Endothelial cell of umbilical vein (primary cell): ENCODE measurements around the gene IFNA2. TPM values are rescaled to one million over a fixed set of nuclear protein-coding genes. Genes with fewer than 3 reads are reported as not detected.

Experiments
- BruUV-seq: library from RNA; stranded (reverse); fragments of 400-500 nt; replicated peaks from 2 replicates; lab custom pipeline; 2021; lab: Mats Ljungman, UMichigan
- CTCF ChIA-PET: fragments of 300-600, 350-600 bp; sonication (Branson Sonifier 250); formaldehyde crosslinking; loops from one replicate; lab custom pipeline; 2021; ENCODE audit warnings: antibody characterized with exemption, inconsistent platforms; lab: Charles Lee
- POLR2A ChIA-PET: fragments of 300-600, 350-600 bp; sonication (Branson Sonifier 250); formaldehyde crosslinking; loops from one replicate; lab custom pipeline; 2021; ENCODE audit warnings: antibody characterized with exemption, inconsistent platforms; lab: Charles Lee
- DNase-seq: peaks from one replicate; pipeline ENCODE4 v3.0.0-alpha.2; 2011; ENCODE audit warnings: low read depth, low spot score
- FAIRE-seq: peaks from 2 replicates; lab custom pipeline; 2011; peaks lifted over from hg19 to GRCh38; lab: Jason Lieb, UNC
- H2AFZ ChIP-seq: 2 replicates; pipeline ENCODE4 v1.6.0; 2012; ENCODE audit warnings: low read depth, low read length, control low read depth, inconsistent platforms
- H3K27ac ChIP-seq: 2 replicates; pipeline ENCODE4 v1.5.1; 2011; ENCODE audit warnings: low read depth, mild to moderate bottlenecking, control low read depth, low read length, moderate library complexity; ENCODE audit not compliant: insufficient read depth
- H3K27me3 ChIP-seq, 2 experiments: 2 replicates each; pipeline versions ENCODE4 v1.6.0 to v1.6.1; 2011; ENCODE audit warnings: low read length in 2 of 2, mixed read lengths in 1 of 2; ENCODE audit not compliant: control insufficient read depth in 2 of 2, insufficient read depth in 2 of 2
- H3K36me3 ChIP-seq, 2 experiments: 2 replicates in 1 of 2; 3 replicates in 1 of 2; pipeline ENCODE4 v1.5.1; 2011; ENCODE audit warnings: low read length in 2 of 2, mild to moderate bottlenecking in 1 of 2, moderate library complexity in 1 of 2; ENCODE audit not compliant: control insufficient read depth in 2 of 2, insufficient read depth in 2 of 2; ENCODE audit errors: extremely low read depth in 1 of 2
- H3K4me1 ChIP-seq: 3 replicates; pipeline ENCODE4 v1.5.1; 2011; ENCODE audit warnings: mild to moderate bottlenecking, low read length; ENCODE audit not compliant: control insufficient read depth, insufficient read depth; ENCODE audit errors: extremely low read depth
- H3K4me2 ChIP-seq: 2 replicates; pipeline ENCODE4 v1.6.1; 2011; ENCODE audit warnings: low read length, control low read depth, mixed read lengths; ENCODE audit not compliant: insufficient read depth
- H3K4me3 ChIP-seq, 3 experiments: fragments of 200-600 bp in 1 of 3; sonication (generic), shearing (Covaris generic) in 1 of 3; replicated peaks in 1 of 3; 2 replicates each; pipeline ENCODE4 v1.5.1; 2011 to 2016; ENCODE audit warnings: control low read depth in 3 of 3, low read length in 3 of 3, mild to moderate bottlenecking in 2 of 3, inconsistent platforms in 1 of 3, low read depth in 1 of 3, moderate library complexity in 1 of 3; ENCODE audit not compliant: insufficient read depth in 1 of 3
- H3K79me2 ChIP-seq: 2 replicates; pipeline ENCODE4 v1.6.0; 2012; ENCODE audit warnings: low read length, inconsistent platforms; ENCODE audit not compliant: control insufficient read depth, insufficient read depth
- H3K9ac ChIP-seq: replicated peaks from 2 replicates; pipeline ENCODE3; 2011; ENCODE audit warnings: low read length, control low read depth; ENCODE audit not compliant: insufficient read depth; ENCODE audit errors: extremely low read depth
- H3K9me1 ChIP-seq: replicated peaks from 3 replicates; pipeline ENCODE4 v1.6.0; 2011; ENCODE audit warnings: mild to moderate bottlenecking, low read length; ENCODE audit not compliant: control insufficient read depth, insufficient read depth; ENCODE audit errors: extremely low read depth
- H3K9me3 ChIP-seq: replicated peaks from 2 replicates; pipeline ENCODE4 v1.5.1; 2012; ENCODE audit warnings: low read length, inconsistent platforms; ENCODE audit not compliant: control insufficient read depth, insufficient read depth
- H4K20me1 ChIP-seq: replicated peaks from 2 replicates; pipeline ENCODE3; 2011; ENCODE audit warnings: mild to moderate bottlenecking, low read length; ENCODE audit not compliant: control insufficient read depth, insufficient read depth; ENCODE audit errors: extremely low read depth
- EZH2 ChIP-seq: IDR thresholded peaks from 2 replicates; pipeline ENCODE4 v1.6.1; 2012; ENCODE audit warnings: borderline replicate concordance, low read depth, mild to moderate bottlenecking, moderate library complexity, low read length, inconsistent platforms; ENCODE audit not compliant: severe bottlenecking
- FOS ChIP-seq: IDR thresholded peaks from 2 replicates; pipeline ENCODE4 v1.6.1; 2011; ENCODE audit warnings: mild to moderate bottlenecking, low read length, moderate library complexity, borderline replicate concordance; ENCODE audit not compliant: insufficient read depth
- GATA2 ChIP-seq: IDR thresholded peaks from 2 replicates; pipeline ENCODE4 v1.7.0; 2011; ENCODE audit warnings: low read depth, mild to moderate bottlenecking, moderate library complexity, mixed read lengths, low read length; ENCODE audit not compliant: insufficient read length, insufficient read depth
- JUN ChIP-seq: IDR thresholded peaks from 2 replicates; pipeline ENCODE4 v1.6.1; 2011; ENCODE audit warnings: borderline replicate concordance, low read depth; ENCODE audit not compliant: insufficient read length, insufficient read depth
- POLR2A ChIP-seq: IDR thresholded peaks from 2 replicates; pipeline ENCODE4 v1.6.1; 2012; ENCODE audit warnings: low read depth, mild to moderate bottlenecking, control low read depth, low read length
- POLR2AphosphoS5 ChIP-seq: IDR thresholded peaks from 2 replicates; pipeline ENCODE4 v1.6.1; 2012; ENCODE audit warnings: low read depth, mild to moderate bottlenecking, control low read depth, low read length, moderate library complexity; ENCODE audit not compliant: insufficient read depth
- dilution Hi-C: fragments of 300-500 bp; cut with MboI; formaldehyde crosslinking; loops from one replicate; pipeline ENCODE4 v1.15.0; 2019; ENCODE audit warnings: low sequenced_read_pairs; ENCODE audit not compliant: extremely low pct_ligation_motif_present
- intact Hi-C: fragments of 100-400 bp; cut with micrococcal nuclease; formaldehyde crosslinking; loops from one replicate; pipeline ENCODE4 v1.10.0; 2022
- polyA plus RNA-seq, 4 experiments: library from polyadenylated mRNA; depleted of rRNA in 3 of 4; stranded (reverse) in 3 of 4; unstranded in 1 of 4; fragments of >200 nt; gene quantifications; 2 replicates each; pipeline versions ENCODE4 v1.2.1 to v1.2.3, GENCODE V29; 2011 to 2012; ENCODE audit warnings: missing spikeins in 1 of 4
- total RNA-seq: library from RNA; stranded (reverse); gene quantifications from 2 replicates; pipeline ENCODE4 v1.2.3, GENCODE V29; 2021
- TF ChIP-seq, protein P1 (sequence below), 2 donors: IDR thresholded peaks; 1 replicate in 1 of 2; 2 replicates in 1 of 2; pipeline ENCODE4 v1.5.1; 2011; ENCODE audit warnings: low read length in 2 of 2, mild to moderate bottlenecking in 2 of 2, moderate library complexity in 2 of 2, control low read depth in 1 of 2, inconsistent platforms in 1 of 2, low read depth in 1 of 2; ENCODE audit not compliant: insufficient read depth in 1 of 2; ENCODE audit errors: extremely low read depth in 1 of 2
- TF ChIP-seq, protein P2 (sequence below): IDR thresholded peaks from 2 replicates; pipeline ENCODE4 v1.6.1; 2011; ENCODE audit not compliant: insufficient read depth, insufficient read length

Gene IFNA2
- total and polyA plus RNA-seq, 2 donors (not counting 3 experiments of a cell fraction or from before 2014, with no cell fraction given), result not detected

- dilution Hi-C loops, result no loop called here
Measured at GRCh38 chr9:21413151-21413550, 28.0 kb upstream of the IFNA2 start.

DNA sequence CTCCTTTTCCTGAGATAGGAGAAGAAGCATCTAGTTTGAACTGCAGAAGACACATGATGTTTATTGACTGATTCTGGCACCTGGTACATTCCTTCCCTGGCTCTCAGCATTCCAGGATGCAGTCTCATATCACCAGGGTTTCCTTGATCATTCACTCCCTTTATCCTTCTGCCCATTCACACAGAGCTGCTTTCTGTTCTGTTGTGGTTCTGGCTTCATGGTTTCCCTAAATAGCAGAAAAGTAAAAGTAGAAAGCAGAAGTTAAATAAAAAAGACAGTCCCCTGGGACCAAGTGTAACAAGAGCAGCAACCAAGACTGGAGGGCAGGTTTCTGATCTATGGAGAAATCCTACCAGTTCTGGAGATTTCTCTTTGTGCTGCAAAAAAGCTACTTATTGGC is 26.9 kb upstream of the IFNA2 start:
- BruUV-seq, result no TSS peak
- ChIA-PET POLR2A (no interaction called here), CTCF (interaction anchor here (1.2 to 1.7 kb wide), 3 partner anchors 16 to 86 kb away, joined by 3 to 7 read pairs (median 5); no protein-coding TSS in a partner anchor)
- Histone ChIP-seq H3K4me1 (no peaks in the 10 kb centered on the region), H3K9me3 (no peaks in the 10 kb centered on the region), H3K27ac (no peak overlapping the region), H3K9ac (no peak overlapping the region), H3K9me1 (no peaks in the 10 kb centered on the region), H3K4me3 (no peak overlapping the region), H3K79me2 (no peaks in the 10 kb centered on the region), H3K4me2 (no peak overlapping the region), H4K20me1 (no peaks in the 10 kb centered on the region), H3K27me3 (peaks cover 21 to 51% of the 10 kb centered on the region in 2 experiments), H3K36me3 (no peaks in the 10 kb centered on the region), H2AFZ (no peak overlapping the region)
- FAIRE-seq (no peak), DNase-seq (no peak)
- dilution Hi-C loops (no loop called here), intact Hi-C loops (no loop called here)
- TF ChIP-seq POLR2AphosphoS5, result no peak
- TF ChIP-seq, protein P1, sequence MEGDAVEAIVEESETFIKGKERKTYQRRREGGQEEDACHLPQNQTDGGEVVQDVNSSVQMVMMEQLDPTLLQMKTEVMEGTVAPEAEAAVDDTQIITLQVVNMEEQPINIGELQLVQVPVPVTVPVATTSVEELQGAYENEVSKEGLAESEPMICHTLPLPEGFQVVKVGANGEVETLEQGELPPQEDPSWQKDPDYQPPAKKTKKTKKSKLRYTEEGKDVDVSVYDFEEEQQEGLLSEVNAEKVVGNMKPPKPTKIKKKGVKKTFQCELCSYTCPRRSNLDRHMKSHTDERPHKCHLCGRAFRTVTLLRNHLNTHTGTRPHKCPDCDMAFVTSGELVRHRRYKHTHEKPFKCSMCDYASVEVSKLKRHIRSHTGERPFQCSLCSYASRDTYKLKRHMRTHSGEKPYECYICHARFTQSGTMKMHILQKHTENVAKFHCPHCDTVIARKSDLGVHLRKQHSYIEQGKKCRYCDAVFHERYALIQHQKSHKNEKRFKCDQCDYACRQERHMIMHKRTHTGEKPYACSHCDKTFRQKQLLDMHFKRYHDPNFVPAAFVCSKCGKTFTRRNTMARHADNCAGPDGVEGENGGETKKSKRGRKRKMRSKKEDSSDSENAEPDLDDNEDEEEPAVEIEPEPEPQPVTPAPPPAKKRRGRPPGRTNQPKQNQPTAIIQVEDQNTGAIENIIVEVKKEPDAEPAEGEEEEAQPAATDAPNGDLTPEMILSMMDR (IDR thresholded peaks at IDR 0.05; ENCODE audit: extremely low read depth in 1 of 2, insufficient read depth in 1 of 2, low read depth in 1 of 2, low read length in 2 of 2), result no peak
- TF ChIP-seq FOS, result no peak
- TF ChIP-seq, protein P2, sequence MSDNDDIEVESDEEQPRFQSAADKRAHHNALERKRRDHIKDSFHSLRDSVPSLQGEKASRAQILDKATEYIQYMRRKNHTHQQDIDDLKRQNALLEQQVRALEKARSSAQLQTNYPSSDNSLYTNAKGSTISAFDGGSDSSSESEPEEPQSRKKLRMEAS, result no peak
- no peak for TF ChIP-seq POLR2A
- TF ChIP-seq EZH2, result no peak
- TF ChIP-seq GATA2, result no peak
- no peak for TF ChIP-seq JUN

More at GRCh38 chr9:21413151-21413550, 28.0 kb upstream of the IFNA2 start:
- CTCF ChIA-PET, result interaction anchor here (1.3 to 1.7 kb wide), 2 partner anchors 21 to 94 kb away, joined by 3 to 7 read pairs; no protein-coding TSS in a partner anchor
- Histone ChIP-seq H3K9ac (no peak overlapping the region), H3K9me3 (no peaks in the 10 kb centered on the region), H3K4me2 (no peak overlapping the region), H3K27me3 (peaks cover 24 to 43% of the 10 kb centered on the region in 2 experiments), H3K36me3 (no peaks in the 10 kb centered on the region), H3K79me2 (no peaks in the 10 kb centered on the region), H3K27ac (no peak overlapping the region), H4K20me1 (no peaks in the 10 kb centered on the region), H3K4me1 (no peaks in the 10 kb centered on the region), H3K9me1 (no peaks in the 10 kb centered on the region), H3K4me3 (no peak overlapping the region), H2AFZ (no peak overlapping the region)
- DNase-seq (no peak), FAIRE-seq (no peak)
- TF ChIP-seq FOS (no peak), EZH2 (no peak), POLR2A (no peak), POLR2AphosphoS5 (no peak)
- TF ChIP-seq, protein P2, result no peak
- intact Hi-C loops, result no loop called here
- POLR2A ChIA-PET, result no interaction called here
- no TSS peak for BruUV-seq
